Mesenchymal stem cell (in vitro differentiated cells and primary cell): ENCODE results near the gene SEC22B.
"Not testable (repeated sequence)": the region's sequence is repeated elsewhere in the genome, so short reads cannot be mapped to it uniquely, and the experiment has no call there.

Source experiments
- DNase-seq: peaks from one replicate; pipeline ENCODE4 v3.0.0-alpha.2; 2013
- H2AFZ ChIP-seq: one replicate; pipeline ENCODE4 v1.6.1; 2013; ENCODE audit warnings: low read depth, mild to moderate bottlenecking, control low read depth, inconsistent platforms, low read length, moderate library complexity
- H2AK5ac ChIP-seq: 2 replicates; pipeline ENCODE4 v1.6.1; 2013; ENCODE audit warnings: low read length, moderate library complexity, mild to moderate bottlenecking, inconsistent platforms; ENCODE audit not compliant: severe bottlenecking
- H2BK120ac ChIP-seq: one replicate; pipeline ENCODE4 v1.6.1; 2013; ENCODE audit warnings: low read depth, mild to moderate bottlenecking, inconsistent platforms, low read length, moderate library complexity
- H2BK12ac ChIP-seq, 2 experiments: one replicate each; pipeline ENCODE4 v1.6.1; 2013; ENCODE audit warnings: inconsistent platforms in 2 of 2, low read length in 2 of 2, mild to moderate bottlenecking in 2 of 2, moderate library complexity in 2 of 2, control low read depth in 1 of 2
- H2BK15ac ChIP-seq: one replicate; pipeline ENCODE4 v1.6.1; 2013; ENCODE audit warnings: mild to moderate bottlenecking, low read depth, inconsistent platforms; ENCODE audit not compliant: poor library complexity, severe bottlenecking
- H2BK5ac ChIP-seq: 2 replicates; pipeline ENCODE4 v1.6.1; 2013; ENCODE audit warnings: low read depth, mild to moderate bottlenecking, low read length, control low read depth, inconsistent platforms; ENCODE audit not compliant: poor library complexity, severe bottlenecking
- H3K14ac ChIP-seq, 2 experiments: one replicate each; pipeline ENCODE4 v1.6.1; 2013; ENCODE audit warnings: inconsistent platforms in 2 of 2, low read length in 2 of 2, control low read depth in 1 of 2, mild to moderate bottlenecking in 1 of 2, moderate library complexity in 1 of 2
- H3K18ac ChIP-seq, 2 experiments: one replicate each; pipeline ENCODE4 v1.6.1; 2013; ENCODE audit warnings: inconsistent platforms in 2 of 2, low read length in 2 of 2, control low read depth in 1 of 2, low read depth in 1 of 2, mild to moderate bottlenecking in 1 of 2
- H3K23ac ChIP-seq, 2 experiments: one replicate each; pipeline ENCODE4 v1.6.1; 2013; ENCODE audit warnings: inconsistent platforms in 2 of 2, low read length in 2 of 2, mild to moderate bottlenecking in 2 of 2, moderate library complexity in 2 of 2, control low read depth in 1 of 2
- H3K27ac ChIP-seq: 2 replicates; pipeline ENCODE4 v1.5.1; 2013; ENCODE audit warnings: mild to moderate bottlenecking, moderate library complexity, low read length, control low read depth, inconsistent platforms; ENCODE audit not compliant: poor library complexity, severe bottlenecking
- H3K27me3 ChIP-seq, 2 experiments: 2 replicates each; pipeline versions ENCODE4 v1.6.1 to v1.7.0; 2013; ENCODE audit warnings: low read length in 2 of 2, mild to moderate bottlenecking in 2 of 2, moderate library complexity in 2 of 2, control low read depth in 1 of 2, inconsistent platforms in 1 of 2; ENCODE audit not compliant: control insufficient read depth in 1 of 2, insufficient read depth in 1 of 2
- H3K36me3 ChIP-seq, 2 experiments: 2 replicates each; pipeline versions ENCODE4 v1.6.1 to v1.7.0; 2013; ENCODE audit warnings: low read length in 2 of 2, control low read depth in 1 of 2, inconsistent platforms in 1 of 2, low read depth in 1 of 2, mild to moderate bottlenecking in 1 of 2; ENCODE audit not compliant: insufficient read depth in 2 of 2, control insufficient read depth in 1 of 2
- H3K4ac ChIP-seq, 2 experiments: one replicate each; pipeline ENCODE4 v1.6.1; 2013; ENCODE audit warnings: inconsistent platforms in 2 of 2, low read length in 2 of 2, mild to moderate bottlenecking in 2 of 2, moderate library complexity in 2 of 2, control low read depth in 1 of 2, low read depth in 1 of 2
- H3K4me1 ChIP-seq: 2 replicates; pipeline ENCODE4 v1.6.1; 2013; ENCODE audit warnings: low read depth, low read length, control low read depth; ENCODE audit not compliant: control insufficient read depth, insufficient read depth
- H3K4me2 ChIP-seq: 2 replicates; pipeline ENCODE4 v1.6.1; 2013; ENCODE audit warnings: low read length, mild to moderate bottlenecking, inconsistent platforms; ENCODE audit not compliant: poor library complexity, severe bottlenecking
- H3K4me3 ChIP-seq, 2 experiments: 2 replicates each; pipeline versions ENCODE4 v1.5.1 to v1.7.0; 2013; ENCODE audit warnings: low read length in 2 of 2, mild to moderate bottlenecking in 2 of 2, control low read depth in 1 of 2, low read depth in 1 of 2; ENCODE audit not compliant: insufficient read depth in 1 of 2
- H3K79me1 ChIP-seq: replicated peaks from 2 replicates; pipeline ENCODE4 v1.6.1; 2013; ENCODE audit warnings: mild to moderate bottlenecking, control low read depth, low read length, inconsistent platforms; ENCODE audit not compliant: poor library complexity, severe bottlenecking
- H3K9ac ChIP-seq: 2 replicates; pipeline ENCODE4 v1.7.0; 2013; ENCODE audit warnings: mild to moderate bottlenecking, low read length, moderate library complexity
- H3K9me3 ChIP-seq: 2 replicates; pipeline ENCODE4 v1.7.0; 2013; ENCODE audit warnings: mild to moderate bottlenecking, low read length; ENCODE audit not compliant: control insufficient read depth
- H4K8ac ChIP-seq: one replicate; pipeline ENCODE4 v1.6.1; 2013; ENCODE audit warnings: inconsistent platforms, mild to moderate bottlenecking, low read length, moderate library complexity
- H4K91ac ChIP-seq: one replicate; pipeline ENCODE4 v1.6.1; 2013; ENCODE audit warnings: mild to moderate bottlenecking, low read length, inconsistent platforms
- WGBS: methylation state at CpG from one replicate; pipeline ENCODE4 v1.1.7; 2013; ENCODE audit warnings: mixed read lengths; 5-methylcytosine and 5-hydroxymethylcytosine counted together

SEC22B gene

DNA sequence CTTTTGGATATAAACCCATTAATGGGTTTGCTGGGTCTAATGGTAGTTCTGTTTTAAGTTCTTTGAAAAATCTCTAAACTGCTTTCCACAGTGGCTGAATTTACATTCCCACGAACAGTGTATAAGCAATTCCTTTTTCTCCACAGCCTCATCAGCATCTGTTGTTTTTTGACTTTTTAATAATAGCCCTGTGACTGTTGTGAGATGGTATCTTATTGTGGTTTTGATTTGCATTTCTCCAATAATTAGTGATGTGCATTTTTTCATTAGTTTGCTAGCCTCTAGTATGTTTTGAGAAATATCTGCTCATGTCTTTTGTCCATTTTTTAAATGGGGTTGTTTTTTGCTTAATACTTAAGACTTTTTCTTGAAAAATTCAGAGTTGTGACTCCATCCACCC, 11.6 kb downstream of the SEC22B start:
- H3K27me3 ChIP-seq, H3K18ac ChIP-seq, H2AK5ac ChIP-seq, H4K91ac ChIP-seq, H2BK5ac ChIP-seq, H2AFZ ChIP-seq, H3K9me3 ChIP-seq, H2BK12ac ChIP-seq, H2BK120ac ChIP-seq, H3K4ac ChIP-seq, H3K79me1 ChIP-seq, H3K4me2 ChIP-seq, H2BK15ac ChIP-seq, H3K27ac ChIP-seq, H3K14ac ChIP-seq, H3K4me3 ChIP-seq, H3K4me1 ChIP-seq, H3K9ac ChIP-seq, DNase-seq, H4K8ac ChIP-seq, H3K23ac ChIP-seq: not testable (repeated sequence)
- peaks cover 0 to 10% of the 10 kb centered on the region in 2 experiments for H3K36me3 ChIP-seq
- no CpG with 5 or more reads among the region's 1 CpG for WGBS

DNA sequence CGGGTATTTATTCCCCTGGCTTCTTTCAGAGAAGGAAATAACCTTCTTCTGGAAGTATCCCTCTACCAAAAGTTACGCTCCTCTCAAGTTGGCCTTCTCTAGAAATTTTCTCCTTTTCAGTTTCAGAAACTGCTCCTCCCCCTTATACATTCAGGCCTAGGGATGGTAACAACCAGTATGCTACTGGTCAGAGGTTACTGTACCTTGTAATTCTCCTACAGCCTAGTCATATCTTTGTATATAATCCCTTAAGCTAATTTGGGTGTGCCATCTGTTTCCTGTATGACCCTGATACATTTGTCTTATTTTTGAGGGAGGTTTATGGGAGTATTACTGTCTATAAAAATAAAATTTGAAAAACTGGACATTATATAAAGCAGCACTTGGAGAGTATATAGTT, 14.3 kb downstream of the SEC22B start:
- not testable (repeated sequence) for H3K79me1 ChIP-seq, H3K27ac ChIP-seq
- no CpG with 5 or more reads among the region's 2 CpGs for WGBS

GRCh38 chr1:120158495-120158894, 17.8 kb downstream of the SEC22B start:
- not testable (repeated sequence) for H3K4ac ChIP-seq, DNase-seq, H3K23ac ChIP-seq, H3K14ac ChIP-seq, H2BK5ac ChIP-seq, H3K9ac ChIP-seq, H4K8ac ChIP-seq, H3K27me3 ChIP-seq, H3K4me1 ChIP-seq, H3K27ac ChIP-seq, H3K4me3 ChIP-seq, H2AK5ac ChIP-seq, H2BK12ac ChIP-seq, H3K4me2 ChIP-seq, H3K36me3 ChIP-seq, H3K18ac ChIP-seq, H4K91ac ChIP-seq, H2BK120ac ChIP-seq, H3K79me1 ChIP-seq, H3K9me3 ChIP-seq, H2BK15ac ChIP-seq, H2AFZ ChIP-seq
- WGBS: no CpG with 5 or more reads among the region's 1 CpG

More for the DNA sequence above, 14.3 kb downstream of the SEC22B start:
- not testable (repeated sequence) for H2BK5ac ChIP-seq, H4K8ac ChIP-seq, H3K36me3 ChIP-seq, H3K18ac ChIP-seq, H2AK5ac ChIP-seq, H3K4me3 ChIP-seq, H3K14ac ChIP-seq, H2BK12ac ChIP-seq, H3K9me3 ChIP-seq, H3K4me2 ChIP-seq, H2AFZ ChIP-seq, H3K23ac ChIP-seq, H3K4me1 ChIP-seq, DNase-seq, H3K27me3 ChIP-seq, H4K91ac ChIP-seq, H3K9ac ChIP-seq, H3K4ac ChIP-seq, H2BK120ac ChIP-seq, H2BK15ac ChIP-seq

DNA sequence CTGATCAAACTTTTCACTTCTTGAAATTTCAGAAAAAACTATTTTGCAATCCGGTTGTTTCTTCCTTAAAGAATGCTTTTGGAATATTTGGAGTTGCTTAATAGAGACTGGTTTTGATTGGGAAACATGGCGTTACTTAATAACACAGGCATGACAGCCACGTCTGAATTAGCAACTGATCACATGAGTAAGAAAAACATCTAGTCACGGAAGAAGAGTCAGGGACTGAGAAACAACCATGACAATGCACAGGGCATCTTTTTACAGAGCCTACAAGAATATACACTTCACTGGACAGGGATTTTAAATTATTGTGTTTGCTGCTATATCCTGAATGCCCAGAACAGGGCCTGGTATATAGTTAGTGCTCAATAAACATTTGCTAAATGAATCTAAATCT, 18.2 kb downstream of the SEC22B start:
- H3K4ac ChIP-seq, H3K27me3 ChIP-seq, H3K4me3 ChIP-seq, DNase-seq, H3K23ac ChIP-seq, H3K9me3 ChIP-seq, H3K18ac ChIP-seq, H3K4me2 ChIP-seq, H4K8ac ChIP-seq, H3K9ac ChIP-seq, H4K91ac ChIP-seq, H2BK15ac ChIP-seq, H3K79me1 ChIP-seq, H2AK5ac ChIP-seq, H2AFZ ChIP-seq, H3K36me3 ChIP-seq, H3K27ac ChIP-seq, H2BK120ac ChIP-seq, H3K4me1 ChIP-seq, H3K14ac ChIP-seq, H2BK5ac ChIP-seq, H2BK12ac ChIP-seq: not testable (repeated sequence)
- WGBS: no CpG with 5 or more reads among the region's 4 CpGs
